GM12874 (cell line): ENCODE measurements around the gene MTRF1.

ENCODE experiments used
- CTCF ChIP-seq: IDR thresholded peaks from 2 replicates; pipeline ENCODE4 v1.5.1; 2011; ENCODE audit warnings: low read depth, mild to moderate bottlenecking, control low read depth, low read length, moderate library complexity; ENCODE audit not compliant: insufficient read depth

The MTRF1 gene

GRCh38 chr13:41250993-41251392 is 12.4 kb downstream of the MTRF1 start:
- TF ChIP-seq CTCF, result no peak

- TF ChIP-seq CTCF, result no peak
Observed at GRCh38 chr13:41246969-41247680, 16.3 kb downstream of the MTRF1 start.

- no peak for TF ChIP-seq CTCF
Observed at GRCh38 chr13:41244556-41244955, 18.8 kb downstream of the MTRF1 start.

- no peak for TF ChIP-seq CTCF
Observed at GRCh38 chr13:41241626-41242025, 21.8 kb downstream of the MTRF1 start.

GRCh38 chr13:41236369-41236768 is 27.0 kb downstream of the MTRF1 start:
- no peak for TF ChIP-seq CTCF

- TF ChIP-seq CTCF, result no peak
Observed at GRCh38 chr13:41232578-41233480, 30.5 kb downstream of the MTRF1 start.

- TF ChIP-seq CTCF, result no peak
Observed at GRCh38 chr13:41231786-41232185, 31.6 kb downstream of the MTRF1 start.
